ENCODE data around the gene EIF2A. TPM values are rescaled to one million over a fixed set of nuclear protein-coding genes. Genes with fewer than 3 reads are reported as not detected.
"Not testable (repeated sequence)": the region's sequence is repeated elsewhere in the genome, so short reads cannot be mapped to it uniquely, and the experiment has no call there.

The EIF2A gene
- total RNA-seq: 100 to 1,000 TPM; 119 to 182 TPM

DNA sequence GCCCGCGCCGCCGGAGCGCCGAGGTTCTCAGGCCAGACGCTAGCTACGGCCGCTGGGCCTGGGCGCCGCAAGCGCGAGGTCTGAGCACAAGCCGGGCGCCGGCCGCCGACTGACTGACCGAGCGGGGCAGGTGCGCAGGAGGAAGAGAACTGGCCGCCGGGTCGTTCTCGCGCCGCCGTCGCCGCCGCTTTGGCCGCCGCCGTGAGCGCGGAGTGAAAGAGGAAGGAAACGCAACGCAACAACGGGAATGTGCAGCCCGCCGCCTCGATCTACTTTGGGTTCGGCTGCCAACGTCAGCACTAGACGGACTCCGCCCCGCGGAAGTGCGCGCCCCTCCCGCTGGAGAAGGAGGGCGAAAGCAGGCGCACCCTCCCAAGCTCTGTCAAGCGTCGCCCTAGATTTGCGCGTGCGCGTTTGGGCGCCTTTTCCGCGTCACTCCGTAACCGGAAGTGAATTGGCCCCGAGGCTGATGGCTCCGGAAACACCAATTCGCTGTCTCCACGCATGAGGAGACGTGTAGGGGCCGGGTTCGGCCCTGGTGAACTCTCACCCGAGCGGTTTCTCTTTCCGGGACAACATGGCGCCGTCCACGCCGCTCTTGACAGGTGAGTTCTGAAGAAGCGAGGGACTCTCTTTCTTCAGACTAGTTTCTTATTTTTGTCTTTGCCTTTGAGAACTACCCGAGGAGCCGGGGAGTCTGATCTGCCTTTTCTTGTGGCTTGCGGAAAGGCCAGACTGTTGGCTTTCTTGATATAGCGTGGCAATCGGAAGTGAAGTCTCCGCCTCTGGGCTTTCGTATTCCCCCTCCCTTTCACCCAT, at the start of gene EIF2A, which contains the start of gene SERP1:
Gene EIF2A, plus strand, starts transcription at position 562 of the 819 bp plus-strand sequence. Its CDS starts 16 bp downstream, at position 578.
Gene SERP1, minus strand, starts transcription at position 271 of the 819 bp plus-strand sequence. CDS start 361 bp downstream, outside the sequence.
- peaks cover 59% of the 10 kb centered on the region for H3K36me3 Mint-ChIP-seq (ENCODE audit: low read depth)
- no peaks in the 10 kb centered on the region for H3K9me3 Mint-ChIP-seq (ENCODE audit: low read depth)
- peak within 1 kb of the TSS; percentile 96 for H3K27ac Mint-ChIP-seq
- ChIA-PET POLR2A (interaction anchor here (0.6 to 2.3 kb wide), 7 partner anchors 13 to 217 kb away, joined by 3 to 8 read pairs (median 4); partner anchors contain the start of genes SELENOT, SIAH2 and TSC22D2), CTCF (interaction anchor here (0.6 to 2.3 kb wide), 7 partner anchors 11 to 639 kb away, joined by 3 to 5 read pairs (median 3); partner anchors contain the start of genes ERICH6 and SELENOT)
- no peaks in the 10 kb centered on the region for H3K27me3 Mint-ChIP-seq
- DNase-seq: peak; percentile 99
- peak; percentile 92 for ATAC-seq
- H3K4me3 Mint-ChIP-seq: peak within 1 kb of the TSS; percentile 90
- intact Hi-C loops (cut with DNase I, micrococcal nuclease): loop anchor here (1.0 to 5.0 kb wide), 12 partner anchors 36 to 1711 kb away; partner anchors contain the start of genes ERICH6 (in 2 of the 2), RNF13 (in 2 of the 2), SELENOT (in 2 of the 2) and SIAH2 (in 2 of the 2)
- peaks cover 68% of the 10 kb centered on the region for H3K4me1 Mint-ChIP-seq

DNA sequence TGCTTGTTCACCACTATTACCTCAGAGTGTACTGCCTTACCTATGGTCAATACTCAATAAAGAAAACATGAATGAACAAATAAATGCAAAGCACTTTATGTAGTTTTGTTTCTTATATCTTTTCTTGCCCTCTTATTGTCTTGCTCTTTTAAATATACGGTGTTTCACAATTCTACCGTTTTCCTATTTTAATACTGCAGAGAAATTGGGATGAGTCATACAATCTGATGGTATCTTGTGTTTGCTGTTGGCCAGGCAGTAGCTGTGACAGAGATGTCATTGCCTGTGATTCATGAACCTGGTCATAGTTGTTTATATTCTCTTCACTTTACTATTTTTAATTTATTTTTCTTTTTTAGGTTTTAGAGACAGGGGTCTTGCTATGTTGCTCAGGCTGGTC, 48.6 kb upstream of the EIF2A start:
- H3K27me3 Mint-ChIP-seq: no peaks in the 10 kb centered on the region
- no peak for DNase-seq
- H3K4me3 Mint-ChIP-seq: no peak overlapping the region
- peaks cover 3% of the 10 kb centered on the region for H3K4me1 Mint-ChIP-seq
- peaks cover 2% of the 10 kb centered on the region for H3K36me3 Mint-ChIP-seq (ENCODE audit: low read depth)
- ChIA-PET CTCF (interaction anchor here (1.0 to 1.8 kb wide), 3 partner anchors 9 to 212 kb away, joined by 3 to 10 read pairs (median 4); no protein-coding TSS in a partner anchor), POLR2A (no interaction called here)
- H3K27ac Mint-ChIP-seq: no peak overlapping the region
- no peak for ATAC-seq
- peaks cover 2% of the 10 kb centered on the region for H3K9me3 Mint-ChIP-seq (ENCODE audit: low read depth)
- intact Hi-C loops (cut with DNase I, micrococcal nuclease): loop anchor here in 1 of 2 experiments (5.0 kb wide), 1 partner anchor 196 kb away; no protein-coding TSS in a partner anchor

DNA sequence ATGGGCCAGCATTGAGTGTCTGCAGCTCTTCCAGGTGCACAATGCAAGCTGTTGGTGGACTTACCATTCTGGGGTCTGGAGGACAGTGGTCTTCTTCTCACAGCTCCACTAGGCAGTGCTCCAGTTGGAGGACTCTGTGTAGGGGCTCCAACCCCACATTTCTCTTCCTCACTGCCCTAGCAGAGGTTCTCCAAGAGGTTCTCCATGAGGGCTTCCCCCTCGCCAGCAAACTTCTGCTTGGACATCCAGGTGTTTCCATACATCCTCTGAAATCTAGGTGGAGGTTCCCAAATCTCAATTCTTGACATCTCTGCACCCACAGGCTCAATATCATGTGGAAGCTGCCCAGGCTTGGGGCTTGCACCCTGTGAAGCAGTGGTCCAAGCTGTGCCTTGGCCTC, 45.6 kb upstream of the EIF2A start:
- CTCF ChIA-PET: interaction anchor here (0.7 kb wide), 1 partner anchor 67 kb away, joined by 3 read pairs; no protein-coding TSS in a partner anchor
- DNase-seq; H3K27ac Mint-ChIP-seq; H3K4me3 Mint-ChIP-seq; ATAC-seq; intact Hi-C loops (cut with DNase I, micrococcal nuclease); H3K9me3 Mint-ChIP-seq (ENCODE audit: low read depth); H3K27me3 Mint-ChIP-seq; H3K36me3 Mint-ChIP-seq (ENCODE audit: low read depth); H3K4me1 Mint-ChIP-seq; POLR2A ChIA-PET: not testable (repeated sequence)

DNA sequence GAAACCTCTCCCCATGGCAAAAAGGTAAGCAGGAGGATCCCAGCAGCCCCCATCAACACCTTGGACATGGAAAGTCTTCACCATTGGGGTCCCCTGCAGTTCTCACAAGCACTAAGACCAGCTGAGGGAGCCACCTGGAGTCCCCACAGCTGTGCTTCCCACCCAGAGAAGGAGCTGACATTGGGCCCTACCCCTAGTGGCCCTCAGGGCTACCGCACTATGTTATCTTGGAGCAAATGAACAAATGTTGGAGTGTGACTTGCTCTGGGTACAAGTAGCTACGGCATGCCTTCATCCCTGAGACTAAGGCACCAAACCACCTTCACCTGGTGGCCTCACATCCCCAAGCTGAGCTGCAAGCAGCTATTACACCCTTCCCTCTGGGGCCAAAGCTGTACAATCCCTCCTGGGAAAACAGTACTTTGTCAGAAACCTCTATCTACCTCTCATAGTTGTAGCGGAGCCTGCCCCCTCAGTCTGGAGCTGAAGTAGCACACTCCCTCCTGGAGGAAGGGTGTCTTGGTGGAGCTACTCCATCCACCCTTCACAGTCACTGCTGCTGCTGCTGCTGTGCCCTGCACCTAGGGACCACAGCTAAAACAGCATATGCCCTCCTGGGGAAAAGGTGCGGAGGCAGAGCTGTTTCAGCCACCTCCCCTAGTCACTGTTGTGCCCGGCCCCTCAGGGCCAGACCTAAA, 43.0 kb upstream of the EIF2A start:
- no peak overlapping the region for H3K27ac Mint-ChIP-seq
- peaks cover 13% of the 10 kb centered on the region for H3K27me3 Mint-ChIP-seq
- no peak overlapping the region for H3K4me3 Mint-ChIP-seq
- DNase-seq (no peak), ATAC-seq (no peak)
- H3K36me3 Mint-ChIP-seq (ENCODE audit: low read depth): peaks cover 2% of the 10 kb centered on the region
- intact Hi-C loops (cut with DNase I, micrococcal nuclease): no loop called here
- POLR2A ChIA-PET: no interaction called here
- CTCF ChIA-PET: interaction anchor here (0.7 to 1.3 kb wide), 4 partner anchors 8 to 238 kb away, joined by 3 to 7 read pairs (median 4); no protein-coding TSS in a partner anchor
- H3K9me3 Mint-ChIP-seq (ENCODE audit: low read depth): peaks cover 2% of the 10 kb centered on the region
- peaks cover 7% of the 10 kb centered on the region for H3K4me1 Mint-ChIP-seq

DNA sequence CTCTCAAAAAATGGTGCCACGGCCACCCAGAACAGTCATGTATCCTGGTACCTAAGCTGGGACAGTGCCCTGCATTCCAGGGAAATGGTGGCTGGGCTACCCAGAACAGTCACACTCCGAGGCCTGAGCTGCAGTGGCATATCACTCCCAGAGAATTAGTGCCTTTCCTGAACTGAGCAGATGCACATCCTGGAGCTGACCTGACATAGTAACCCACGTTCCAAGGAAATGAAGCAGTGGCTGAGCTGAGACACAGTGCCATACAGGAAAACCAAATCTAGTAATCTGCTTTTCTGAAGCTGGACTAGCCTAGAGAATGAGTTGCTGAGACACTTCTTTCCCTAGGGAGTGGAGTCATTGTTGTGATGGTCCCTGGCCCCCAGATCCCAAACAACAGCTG, 42.1 kb upstream of the EIF2A start:
- Mint-ChIP-seq H3K27me3 (peaks cover 15% of the 10 kb centered on the region), H3K4me1 (peaks cover 9% of the 10 kb centered on the region), H3K36me3 (ENCODE audit: low read depth) (peaks cover 2% of the 10 kb centered on the region), H3K9me3 (ENCODE audit: low read depth) (peaks cover 2% of the 10 kb centered on the region), H3K4me3 (no peak overlapping the region), H3K27ac (no peak overlapping the region)
- no peak for ATAC-seq
- intact Hi-C loops (cut with DNase I, micrococcal nuclease): no loop called here
- no peak for DNase-seq
- POLR2A ChIA-PET: no interaction called here
- CTCF ChIA-PET: interaction anchor here (1.1 to 1.3 kb wide), 3 partner anchors 9 to 143 kb away, joined by 3 to 7 read pairs (median 4); no protein-coding TSS in a partner anchor

DNA sequence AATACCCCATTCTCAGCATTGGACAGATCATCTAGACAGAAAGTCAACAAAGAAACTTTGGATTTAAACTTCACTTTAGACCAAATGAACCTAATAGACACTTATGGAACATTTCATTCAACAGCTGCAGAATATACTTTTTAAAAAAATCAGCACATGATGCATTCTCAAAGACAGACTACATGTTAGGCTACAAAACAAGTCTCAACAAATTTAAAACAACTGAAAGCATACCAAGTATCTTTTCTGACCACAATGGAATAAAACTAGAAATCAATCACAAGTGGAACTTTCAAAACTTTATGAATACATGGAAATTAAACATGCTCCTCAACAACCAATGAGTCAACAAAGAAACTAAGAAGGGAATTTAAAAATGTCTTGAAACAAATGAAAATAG, 38.2 kb upstream of the EIF2A start:
- no peak for ATAC-seq
- H3K9me3 Mint-ChIP-seq (ENCODE audit: low read depth): no peaks in the 10 kb centered on the region
- CTCF ChIA-PET: no interaction called here
- H3K4me1 Mint-ChIP-seq: peaks cover 6% of the 10 kb centered on the region
- no peaks in the 10 kb centered on the region for H3K36me3 Mint-ChIP-seq (ENCODE audit: low read depth)
- H3K4me3 Mint-ChIP-seq: no peak overlapping the region
- POLR2A ChIA-PET: no interaction called here
- H3K27me3 Mint-ChIP-seq: peaks cover 15% of the 10 kb centered on the region
- intact Hi-C loops (cut with DNase I, micrococcal nuclease): no loop called here
- no peak for DNase-seq
- no peak overlapping the region for H3K27ac Mint-ChIP-seq

DNA sequence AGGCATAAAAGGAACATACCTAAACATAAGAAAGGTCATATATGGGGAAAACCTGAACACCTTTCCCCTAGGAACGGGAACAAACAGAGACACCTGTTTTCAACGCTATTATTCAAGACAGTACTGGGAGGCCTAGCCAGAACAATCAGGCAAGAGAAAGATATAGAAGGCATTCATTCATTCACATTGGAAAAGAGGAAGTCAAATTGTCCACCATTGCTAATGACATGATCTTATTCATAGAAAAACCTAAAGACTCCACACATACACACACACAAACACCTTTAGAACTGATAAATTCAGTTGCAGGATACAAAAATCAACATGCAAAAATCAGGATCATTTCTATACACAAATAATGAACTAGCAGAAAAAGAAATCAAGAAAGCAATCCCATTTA, 36.8 kb upstream of the EIF2A start:
- no peak for DNase-seq
- H3K27ac Mint-ChIP-seq: no peak overlapping the region
- H3K36me3 Mint-ChIP-seq (ENCODE audit: low read depth): no peaks in the 10 kb centered on the region
- no peak for ATAC-seq
- no peaks in the 10 kb centered on the region for H3K9me3 Mint-ChIP-seq (ENCODE audit: low read depth)
- no peak overlapping the region for H3K4me3 Mint-ChIP-seq
- intact Hi-C loops (cut with DNase I, micrococcal nuclease): no loop called here
- POLR2A ChIA-PET: no interaction called here
- CTCF ChIA-PET: no interaction called here
- H3K27me3 Mint-ChIP-seq: peaks cover 15% of the 10 kb centered on the region
- H3K4me1 Mint-ChIP-seq: peaks cover 6% of the 10 kb centered on the region

DNA sequence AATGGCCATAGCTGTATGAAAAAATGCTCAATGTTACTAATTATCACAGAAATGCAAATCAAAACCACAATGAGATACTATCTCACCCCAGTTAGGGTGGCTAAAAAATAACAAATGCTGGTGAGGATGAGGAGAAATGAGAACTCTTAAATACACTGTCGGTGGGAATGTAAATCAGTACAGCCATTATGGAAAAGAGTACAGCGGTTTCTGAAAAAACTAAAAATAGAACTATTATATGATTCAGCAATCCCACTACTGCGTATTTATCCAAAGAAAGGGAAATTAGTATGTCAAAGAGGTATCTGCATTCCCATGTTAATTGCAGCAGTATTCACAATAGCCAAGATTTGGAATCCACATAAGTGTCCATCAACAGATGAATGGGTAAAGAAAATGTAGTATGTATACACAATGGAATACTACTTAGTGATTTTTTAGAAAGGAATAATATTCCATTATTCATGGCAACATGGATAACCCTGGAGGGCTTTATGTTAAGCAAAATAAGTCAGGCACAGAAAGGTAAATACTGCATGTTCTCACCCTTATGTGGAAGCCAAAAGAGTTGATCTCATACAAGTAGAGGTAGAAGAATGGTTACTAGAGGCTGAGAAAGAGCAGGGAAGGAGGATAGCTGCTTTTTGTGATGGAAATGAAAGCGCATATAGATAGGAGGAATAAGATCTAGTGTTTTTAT, 35.3 kb upstream of the EIF2A start:
- intact Hi-C loops (cut with DNase I, micrococcal nuclease): no loop called here
- no peak for DNase-seq
- Mint-ChIP-seq H3K36me3 (ENCODE audit: low read depth) (no peaks in the 10 kb centered on the region), H3K4me1 (peaks cover 6% of the 10 kb centered on the region), H3K27me3 (peaks cover 13% of the 10 kb centered on the region), H3K9me3 (ENCODE audit: low read depth) (no peaks in the 10 kb centered on the region), H3K27ac (no peak overlapping the region), H3K4me3 (no peak overlapping the region)
- CTCF ChIA-PET: no interaction called here
- no peak for ATAC-seq
- POLR2A ChIA-PET: no interaction called here

DNA sequence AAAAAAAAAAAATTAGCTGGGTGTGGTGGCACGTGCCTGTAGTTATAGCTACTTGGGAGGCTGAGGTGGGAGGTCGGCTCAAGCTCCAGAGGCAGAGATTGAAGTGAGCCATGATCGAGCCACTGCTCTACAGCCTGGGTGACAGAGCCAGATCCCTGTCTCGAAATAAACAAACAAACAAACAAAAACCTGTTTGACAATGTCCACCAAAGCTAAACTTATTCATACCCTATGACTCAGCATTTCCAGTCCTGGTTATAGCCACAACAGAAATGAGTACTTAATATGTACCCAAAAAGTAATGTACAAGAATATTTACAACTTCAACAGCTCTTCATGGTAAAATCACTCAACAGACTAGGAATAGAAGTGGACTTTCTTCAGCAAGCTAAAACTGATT, 31.4 kb upstream of the EIF2A start:
- no peaks in the 10 kb centered on the region for H3K9me3 Mint-ChIP-seq (ENCODE audit: low read depth)
- intact Hi-C loops (cut with DNase I, micrococcal nuclease): no loop called here
- peaks cover 5% of the 10 kb centered on the region for H3K27me3 Mint-ChIP-seq
- H3K27ac Mint-ChIP-seq: no peak overlapping the region
- ATAC-seq (no peak), DNase-seq (no peak)
- no peaks in the 10 kb centered on the region for H3K36me3 Mint-ChIP-seq (ENCODE audit: low read depth)
- H3K4me3 Mint-ChIP-seq: no peak overlapping the region
- ChIA-PET POLR2A (no interaction called here), CTCF (interaction anchor here (0.6 to 1.0 kb wide), 2 partner anchors 9 to 378 kb away, joined by 3 to 4 read pairs; no protein-coding TSS in a partner anchor)
- no peaks in the 10 kb centered on the region for H3K4me1 Mint-ChIP-seq

DNA sequence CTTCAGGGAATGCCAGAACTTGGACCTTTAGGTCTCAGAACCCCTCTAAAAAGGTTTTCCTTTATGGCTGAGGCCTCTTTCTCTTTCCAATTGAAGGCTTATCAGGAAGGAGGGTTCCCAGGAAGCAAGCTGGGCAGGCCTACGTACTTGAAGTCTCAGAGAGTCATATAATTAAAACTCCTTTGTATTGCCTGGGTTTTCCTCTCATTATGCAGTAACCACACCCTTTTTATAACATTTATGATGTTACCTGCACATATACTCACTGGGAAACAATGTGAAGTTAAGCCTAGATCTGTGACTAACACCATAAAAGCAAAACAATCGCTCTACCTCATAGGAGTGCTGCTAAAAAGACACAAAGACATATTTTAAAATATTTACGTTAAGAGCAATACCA, 27.6 kb upstream of the EIF2A start:
- Mint-ChIP-seq H3K36me3 (ENCODE audit: low read depth) (no peaks in the 10 kb centered on the region), H3K27me3 (peaks cover 3% of the 10 kb centered on the region), H3K4me1 (no peaks in the 10 kb centered on the region), H3K9me3 (ENCODE audit: low read depth) (no peaks in the 10 kb centered on the region), H3K27ac (no peak overlapping the region), H3K4me3 (no peak overlapping the region)
- intact Hi-C loops (cut with DNase I, micrococcal nuclease): no loop called here
- CTCF ChIA-PET: interaction anchor here (0.7 to 0.9 kb wide), 2 partner anchors 23 kb away, joined by 3 to 4 read pairs; no protein-coding TSS in a partner anchor
- ATAC-seq: no peak
- POLR2A ChIA-PET: no interaction called here
- no peak for DNase-seq

DNA sequence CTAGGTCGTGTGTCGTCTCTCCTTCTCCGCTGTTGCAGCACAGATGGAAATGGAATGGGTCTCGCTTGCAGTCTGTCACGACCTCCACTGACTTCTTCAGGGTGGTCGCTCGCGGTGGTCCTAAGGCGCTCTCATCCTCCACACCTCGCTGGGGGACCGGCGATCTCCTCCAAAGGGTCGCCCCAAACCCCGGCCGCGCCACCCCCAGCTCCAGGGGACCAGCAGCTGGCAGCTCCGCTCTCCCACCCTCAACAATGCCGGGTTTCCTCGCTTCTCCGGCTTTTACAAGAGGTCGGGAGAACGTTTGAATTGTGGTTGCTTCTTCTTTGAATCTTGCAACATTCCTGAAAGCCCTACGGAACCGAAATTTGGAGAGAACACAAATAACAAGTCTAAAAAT, 26.2 kb upstream of the EIF2A start:
- H3K27me3 Mint-ChIP-seq: peaks cover 4% of the 10 kb centered on the region
- no peaks in the 10 kb centered on the region for H3K9me3 Mint-ChIP-seq (ENCODE audit: low read depth)
- no peak overlapping the region for H3K4me3 Mint-ChIP-seq
- ATAC-seq (no peak), DNase-seq (no peak)
- ChIA-PET POLR2A (interaction anchor here (0.6 kb wide), 1 partner anchor 26 kb away, joined by 3 read pairs; no protein-coding TSS in a partner anchor), CTCF (interaction anchor here (1.4 kb wide), 1 partner anchor 8 kb away, joined by 3 read pairs; no protein-coding TSS in a partner anchor)
- no peak overlapping the region for H3K27ac Mint-ChIP-seq
- no peaks in the 10 kb centered on the region for H3K36me3 Mint-ChIP-seq (ENCODE audit: low read depth)
- no peaks in the 10 kb centered on the region for H3K4me1 Mint-ChIP-seq
- intact Hi-C loops (cut with DNase I, micrococcal nuclease): no loop called here

All from activated CD4-positive, alpha-beta T cell treated with anti-CD3 and anti-CD28 coated beads for 36 hours (primary cell).